GM23248 (cell line): ENCODE measurements around the gene MTERF4. TPM values are rescaled to one million over a fixed set of nuclear protein-coding genes. Genes with fewer than 3 reads are reported as not detected.

Experiments
- DNase-seq: peaks from one replicate; pipeline ENCODE4 v3.0.0-alpha.2; 2015
- H2AFZ ChIP-seq: fragments of 200-600 bp; sonication (generic); 2 replicates; pipeline ENCODE4 v1.6.1; 2016; ENCODE audit warnings: antibody characterized with exemption
- H3F3A ChIP-seq: fragments of 200-600 bp; sonication (generic); 2 replicates; pipeline ENCODE4 v1.6.1; 2016; ENCODE audit warnings: mild to moderate bottlenecking, antibody characterized with exemption, mixed run types; ENCODE audit not compliant: insufficient read depth
- H3K27ac ChIP-seq: fragments of 200-600 bp; sonication (generic); 2 replicates; pipeline ENCODE4 v1.5.1; 2016; ENCODE audit warnings: mild to moderate bottlenecking
- H3K27me3 ChIP-seq: fragments of 200-600 bp; sonication (generic); replicated peaks from 2 replicates; pipeline ENCODE4 v1.6.1; 2016; ENCODE audit warnings: mild to moderate bottlenecking; ENCODE audit not compliant: insufficient read depth
- H3K36me3 ChIP-seq: fragments of 200-600 bp; sonication (generic); 2 replicates; pipeline ENCODE4 v1.6.1; 2016; ENCODE audit warnings: low read depth, mild to moderate bottlenecking
- H3K4me1 ChIP-seq: fragments of 200-600 bp; sonication (generic); 2 replicates; pipeline ENCODE4 v1.6.1; 2016; ENCODE audit warnings: mild to moderate bottlenecking; ENCODE audit not compliant: insufficient read depth
- H3K4me2 ChIP-seq: fragments of 200-600 bp; sonication (generic); one replicate; pipeline ENCODE4 v1.6.1; 2016; ENCODE audit warnings: mild to moderate bottlenecking; ENCODE audit not compliant: unreplicated experiment
- H3K4me3 ChIP-seq: fragments of 200-600 bp; sonication (generic); 2 replicates; pipeline ENCODE4 v1.5.1; 2016; ENCODE audit warnings: mild to moderate bottlenecking
- H3K79me2 ChIP-seq: fragments of 200-600 bp; sonication (generic); 2 replicates; pipeline ENCODE4 v1.6.1; 2016; ENCODE audit warnings: mild to moderate bottlenecking; ENCODE audit not compliant: insufficient read depth
- H3K9ac ChIP-seq: fragments of 200-600 bp; sonication (generic); 2 replicates; pipeline ENCODE4 v1.6.1; 2016; ENCODE audit warnings: mild to moderate bottlenecking
- H3K9me2 ChIP-seq: fragments of 200-600 bp; sonication (generic); 2 replicates; pipeline ENCODE4 v1.6.1; 2016; ENCODE audit warnings: mixed run types, mild to moderate bottlenecking, moderate library complexity; ENCODE audit not compliant: insufficient read depth
- H3K9me3 ChIP-seq: fragments of 200-600 bp; sonication (generic); one replicate; pipeline ENCODE4 v1.6.1; 2017; ENCODE audit warnings: low read depth
- H4K20me1 ChIP-seq: fragments of 200-600 bp; sonication (generic); 2 replicates; pipeline ENCODE4 v1.6.0; 2016; ENCODE audit not compliant: insufficient read depth
- EZH2 ChIP-seq: fragments of 200-600 bp; sonication (generic); IDR thresholded peaks from 2 replicates; pipeline ENCODE4 v1.6.1; 2018; ENCODE audit warnings: antibody characterized with exemption, mild to moderate bottlenecking; ENCODE audit not compliant: insufficient read depth, poor library complexity, severe bottlenecking
- EZH2phosphoT487 ChIP-seq: fragments of 200-600 bp; sonication (generic); IDR thresholded peaks from 2 replicates; pipeline ENCODE4 v1.6.1; 2018; ENCODE audit warnings: antibody characterized with exemption, moderate library complexity, mild to moderate bottlenecking, low read depth; ENCODE audit not compliant: insufficient read depth
- WGBS, 2 experiments: methylation state at CpG; one replicate each; pipeline ENCODE4 v1.1.6; 2015 to 2017; ENCODE audit warnings: low lambda C conversion rate in 2 of 2, low coverage in 1 of 2; ENCODE audit errors: missing lambda C conversion rate in 2 of 2; 5-methylcytosine and 5-hydroxymethylcytosine counted together
- in situ Hi-C: fragments of 300-500 bp; cut with MboI; formaldehyde crosslinking; loops from 2 replicates; pipeline ENCODE4 v1.15.0; 2020
- polyA plus RNA-seq: library from polyadenylated mRNA; unstranded; fragments of >200 nt; fragmentation: Nextera tagmentation; extraction: Ambion mirVana; gene quantifications from 2 replicates; pipeline ENCODE4 v1.2.1, GENCODE V29; 2016
- total RNA-seq: library from RNA; depleted of rRNA; stranded (reverse); fragments of >200 nt; shearing (Covaris generic); gene quantifications from 2 replicates; pipeline ENCODE4 v1.2.3, GENCODE V29; 2014

Gene MTERF4
- total and polyA plus RNA-seq, 2 experiments from 2014 or later, result 15.1 to 21.0 TPM

- H3K9me2 ChIP-seq, result no peaks in the 10 kb centered on the region
- H3K4me1 ChIP-seq, result no peaks in the 10 kb centered on the region
- H3K36me3 ChIP-seq, result no peaks in the 10 kb centered on the region
- H3K79me2 ChIP-seq, result no peaks in the 10 kb centered on the region
- no peaks in the 10 kb centered on the region for H3F3A ChIP-seq
- H3K9ac ChIP-seq, result no peak overlapping the region
- no peak overlapping the region for H3K4me2 ChIP-seq
- H4K20me1 ChIP-seq, result no peaks in the 10 kb centered on the region
- H3K27ac ChIP-seq, result no peak overlapping the region
- 94% methylated on average over 24 of the region's 24 CpGs for WGBS, 2 experiments
- H3K27me3 ChIP-seq, result no peaks in the 10 kb centered on the region
- DNase-seq, result no peak
- TF ChIP-seq EZH2phosphoT487 (no peak), EZH2 (no peak)
- in situ Hi-C loops, result no loop called here
- H2AFZ ChIP-seq, result no peak overlapping the region
- no peak overlapping the region for H3K4me3 ChIP-seq
- H3K9me3 ChIP-seq, result no peaks in the 10 kb centered on the region
Measured at GRCh38 chr2:241139531-241140444, 37.7 kb upstream of the MTERF4 start.

- Histone ChIP-seq H3K79me2 (no peaks in the 10 kb centered on the region), H3F3A (no peaks in the 10 kb centered on the region), H3K4me1 (no peaks in the 10 kb centered on the region), H4K20me1 (no peaks in the 10 kb centered on the region), H3K9me3 (no peaks in the 10 kb centered on the region), H3K36me3 (no peaks in the 10 kb centered on the region), H3K9me2 (no peaks in the 10 kb centered on the region), H3K4me3 (no peak overlapping the region), H3K9ac (no peak overlapping the region), H2AFZ (no peak overlapping the region), H3K4me2 (no peak overlapping the region), H3K27me3 (no peaks in the 10 kb centered on the region), H3K27ac (no peak overlapping the region)
- WGBS, 2 experiments, result 96 to 97% methylated on average over 16 of the region's 16 CpGs
- in situ Hi-C loops, result no loop called here
- TF ChIP-seq EZH2phosphoT487, result no peak
- TF ChIP-seq EZH2, result no peak
- no peak for DNase-seq
Measured at GRCh38 chr2:241138471-241138870, 36.4 kb upstream of the MTERF4 start.

- Histone ChIP-seq H3K9me3 (no peaks in the 10 kb centered on the region), H3K4me1 (no peaks in the 10 kb centered on the region), H3F3A (no peaks in the 10 kb centered on the region), H3K4me2 (no peak overlapping the region), H3K4me3 (no peak overlapping the region), H3K79me2 (no peaks in the 10 kb centered on the region), H3K9me2 (no peaks in the 10 kb centered on the region), H3K36me3 (no peaks in the 10 kb centered on the region), H2AFZ (no peak overlapping the region), H3K27me3 (no peaks in the 10 kb centered on the region), H4K20me1 (no peaks in the 10 kb centered on the region), H3K9ac (no peak overlapping the region), H3K27ac (no peak overlapping the region)
- WGBS, 2 experiments, result 81 to 83% methylated on average over 23 to 24 of the region's 24 CpGs
- TF ChIP-seq EZH2 (no peak), EZH2phosphoT487 (no peak)
- no peak for DNase-seq
- in situ Hi-C loops, result no loop called here
Measured at GRCh38 chr2:241137276-241138190, 35.4 kb upstream of the MTERF4 start.

DNA sequence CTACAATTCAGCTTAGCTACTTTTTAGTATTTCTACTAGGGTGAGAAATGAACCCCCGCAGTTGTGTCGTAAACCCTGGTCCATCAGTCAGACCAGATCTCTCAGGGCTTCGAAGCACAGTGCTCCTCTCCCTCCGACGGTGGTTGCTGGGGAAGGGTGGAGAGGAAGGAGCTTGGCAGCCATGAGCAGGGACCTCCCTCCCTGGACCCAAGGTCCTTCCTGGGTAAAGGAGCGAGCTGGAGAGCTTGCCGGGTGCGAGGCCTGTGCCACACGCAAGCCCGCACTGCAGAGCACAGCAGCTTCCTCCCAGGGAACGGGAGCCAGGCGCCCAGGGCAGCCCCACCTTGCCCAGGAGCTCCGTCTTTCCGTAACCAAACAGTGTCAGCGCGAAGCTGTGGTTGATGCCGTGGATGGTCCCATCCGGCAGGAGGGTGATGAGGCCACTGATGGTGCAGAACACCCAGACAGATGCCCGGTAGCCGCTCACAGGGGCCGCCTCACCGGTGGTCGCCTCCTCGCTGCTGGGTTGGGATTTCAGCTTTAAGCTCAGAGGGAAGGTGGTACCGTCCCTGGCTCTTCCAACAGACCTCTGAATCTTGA, 34.7 kb upstream of the MTERF4 start:
- in situ Hi-C loops, result no loop called here
- TF ChIP-seq EZH2, result no peak
- no peak overlapping the region for H3K9ac ChIP-seq
- 91 to 92% methylated on average over 25 of the region's 25 CpGs for WGBS, 2 experiments
- H2AFZ ChIP-seq, result no peak overlapping the region
- no peak overlapping the region for H3K4me3 ChIP-seq
- no peaks in the 10 kb centered on the region for H3K36me3 ChIP-seq
- no peaks in the 10 kb centered on the region for H3K4me1 ChIP-seq
- H3K79me2 ChIP-seq, result no peaks in the 10 kb centered on the region
- H3K9me3 ChIP-seq, result no peaks in the 10 kb centered on the region
- H4K20me1 ChIP-seq, result no peaks in the 10 kb centered on the region
- H3K9me2 ChIP-seq, result no peaks in the 10 kb centered on the region
- H3K4me2 ChIP-seq, result no peak overlapping the region
- DNase-seq, result no peak
- no peaks in the 10 kb centered on the region for H3F3A ChIP-seq
- H3K27me3 ChIP-seq, result no peaks in the 10 kb centered on the region
- no peak overlapping the region for H3K27ac ChIP-seq
